Left lung (tissue), 10 donors: ENCODE data around the gene PRSS23. TPM values are rescaled to one million over a fixed set of nuclear protein-coding genes. Genes with fewer than 3 reads are reported as not detected.
A peak's percentile ranks its signal among the peaks of the same experiment; 100 is the strongest.

Source experiments
- ATAC-seq: fragments of 200-7000 bp; cut with Tn5 transposase; one replicate; pipeline ENCODE4 v1.9.1; 2020; ENCODE audit warnings: moderate library complexity
- DNase-seq, 4 donors: peaks; one replicate each; pipeline ENCODE4 v3.0.0-alpha.2; 2013 to 2020
- H3K27ac ChIP-seq, 2 donors: fragments of 200-600 bp; sonication (generic) in 1 of 2; one replicate each; pipeline versions ENCODE4 v1.5.0 to v1.8.0; 2020 to 2021
- H3K27me3 ChIP-seq, 2 donors: fragments of 200-600 bp; sonication (generic) in 1 of 2; one replicate each; pipeline versions ENCODE4 v1.5.0 to v1.8.0; 2020 to 2021
- H3K36me3 ChIP-seq, 2 donors: fragments of 200-600 bp; sonication (generic) in 1 of 2; one replicate each; pipeline versions ENCODE4 v1.5.0 to v1.8.0; 2020 to 2021
- H3K4me1 ChIP-seq, 2 donors: fragments of 200-600 bp; one replicate each; pipeline ENCODE4 v1.8.0; 2021
- H3K4me3 ChIP-seq, 2 donors: fragments of 200-600 bp; sonication (generic) in 1 of 2; one replicate each; pipeline versions ENCODE4 v1.5.0 to v1.8.0; 2020 to 2021; ENCODE audit warnings: mild to moderate bottlenecking in 1 of 2
- H3K9me3 ChIP-seq, 2 donors: fragments of 200-600 bp; sonication (generic) in 1 of 2; one replicate each; pipeline versions ENCODE4 v1.5.0 to v1.8.0; 2020 to 2021
- intact Hi-C, 2 donors: fragments of 100-400 bp; cut with DNase I; formaldehyde crosslinking; loops; one replicate each; pipeline versions ENCODE4 v1.11.2 to v1.14.2; 2022
- polyA plus RNA-seq, 6 donors: library from polyadenylated mRNA; unstranded; fragments of 120-200 nt; gene quantifications; one replicate each; pipeline ENCODE4 v1.2.1, GENCODE V29; 2013; ENCODE audit not compliant: insufficient read length in 6 of 6
- total RNA-seq, 2 donors: library from RNA; stranded (reverse); fragmentation: NEBNext Ultra II Directional; extraction: Animal tissue kit (Norgen Biotek cat#: 25700); gene quantifications; one replicate each; pipeline ENCODE4 v1.2.1, GENCODE V29; 2021
- TF ChIP-seq, protein P1 (sequence below), 2 donors: fragments of 200-600 bp; sonication (generic) in 1 of 2; IDR thresholded peaks; one replicate each; pipeline versions ENCODE4 v1.5.0 to v1.8.0; 2021; ENCODE audit warnings: antibody characterized with exemption in 2 of 2
- donor health status: DM: no; HTN: yes; CAD: no.
- donor health status: DM: no; HTN: no; CAD: no.

Gene PRSS23
- total and polyA plus RNA-seq, 8 donors = 62.9 to 149 (median 74.9) TPM

DNA sequence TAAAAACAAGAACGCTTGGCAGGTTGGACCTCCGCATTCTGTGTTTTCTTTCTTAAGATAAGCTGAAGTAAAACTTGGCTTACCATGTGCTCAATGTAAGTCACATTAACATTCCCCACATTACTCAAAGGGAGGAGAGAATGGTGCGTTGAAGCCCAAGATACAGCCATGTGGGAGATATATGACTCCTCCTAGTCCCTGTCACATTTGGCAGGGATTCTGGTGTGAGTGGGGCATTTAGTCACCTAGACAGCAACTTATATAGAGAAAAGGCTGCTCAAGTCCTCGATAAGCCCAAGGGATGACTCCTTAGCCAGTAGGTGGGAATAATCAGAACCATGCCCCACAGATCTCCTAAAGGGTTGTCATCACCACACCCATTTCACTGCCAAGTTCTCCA, 4.6 kb downstream of the PRSS23 start:
- intact Hi-C loops = no loop called here
- Histone ChIP-seq H3K9me3 (no peaks in the 10 kb centered on the region), H3K4me3 (no peak overlapping the region), H3K4me1 (peaks cover 17 to 26% of the 10 kb centered on the region in 2 donors), H3K36me3 (peaks cover 0 to 8% of the 10 kb centered on the region in 2 donors), H3K27ac (peak overlapping the region in 1 of 2 donors; percentile 39), H3K27me3 (peaks cover 0 to 30% of the 10 kb centered on the region in 2 donors)
- DNase-seq (no peak), ATAC-seq (no peak)
- TF ChIP-seq, protein P1, sequence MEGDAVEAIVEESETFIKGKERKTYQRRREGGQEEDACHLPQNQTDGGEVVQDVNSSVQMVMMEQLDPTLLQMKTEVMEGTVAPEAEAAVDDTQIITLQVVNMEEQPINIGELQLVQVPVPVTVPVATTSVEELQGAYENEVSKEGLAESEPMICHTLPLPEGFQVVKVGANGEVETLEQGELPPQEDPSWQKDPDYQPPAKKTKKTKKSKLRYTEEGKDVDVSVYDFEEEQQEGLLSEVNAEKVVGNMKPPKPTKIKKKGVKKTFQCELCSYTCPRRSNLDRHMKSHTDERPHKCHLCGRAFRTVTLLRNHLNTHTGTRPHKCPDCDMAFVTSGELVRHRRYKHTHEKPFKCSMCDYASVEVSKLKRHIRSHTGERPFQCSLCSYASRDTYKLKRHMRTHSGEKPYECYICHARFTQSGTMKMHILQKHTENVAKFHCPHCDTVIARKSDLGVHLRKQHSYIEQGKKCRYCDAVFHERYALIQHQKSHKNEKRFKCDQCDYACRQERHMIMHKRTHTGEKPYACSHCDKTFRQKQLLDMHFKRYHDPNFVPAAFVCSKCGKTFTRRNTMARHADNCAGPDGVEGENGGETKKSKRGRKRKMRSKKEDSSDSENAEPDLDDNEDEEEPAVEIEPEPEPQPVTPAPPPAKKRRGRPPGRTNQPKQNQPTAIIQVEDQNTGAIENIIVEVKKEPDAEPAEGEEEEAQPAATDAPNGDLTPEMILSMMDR (IDR thresholded peaks at IDR 0.05) = no peak

DNA sequence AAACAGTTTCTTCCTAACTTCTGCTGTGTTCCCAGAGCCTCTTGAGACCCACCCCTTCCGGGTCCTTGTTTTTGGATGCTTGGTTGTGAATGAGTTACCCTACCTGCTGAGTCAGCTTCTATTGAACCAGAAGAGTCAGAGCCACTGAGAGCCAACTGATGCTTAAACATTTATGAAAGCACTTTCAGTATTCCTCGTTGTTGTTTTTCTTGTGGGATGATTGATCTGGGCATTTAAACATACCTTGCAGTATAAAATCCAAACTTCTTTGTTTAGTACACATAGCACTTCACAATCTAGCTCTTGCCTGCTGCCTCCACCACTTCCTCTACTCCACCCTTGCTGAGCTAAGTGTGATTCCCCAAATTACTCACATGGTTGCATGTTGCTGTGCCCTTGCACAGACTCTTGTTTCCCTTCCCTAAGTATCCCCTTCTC, 5.5 kb downstream of the PRSS23 start:
- TF ChIP-seq, protein P1 (IDR thresholded peaks at IDR 0.05) = no peak
- H3K4me3 ChIP-seq = no peak overlapping the region
- H3K4me1 ChIP-seq = peaks cover 16 to 20% of the 10 kb centered on the region in 2 donors
- ATAC-seq = peak; percentile 48
- intact Hi-C loops = no loop called here
- H3K27me3 ChIP-seq = peaks cover 0 to 20% of the 10 kb centered on the region in 2 donors
- DNase-seq = no peak
- peaks cover 0 to 8% of the 10 kb centered on the region in 2 donors for H3K36me3 ChIP-seq
- H3K9me3 ChIP-seq = no peaks in the 10 kb centered on the region
- peak overlapping the region in 1 of 2 donors; percentile 39 for H3K27ac ChIP-seq

DNA sequence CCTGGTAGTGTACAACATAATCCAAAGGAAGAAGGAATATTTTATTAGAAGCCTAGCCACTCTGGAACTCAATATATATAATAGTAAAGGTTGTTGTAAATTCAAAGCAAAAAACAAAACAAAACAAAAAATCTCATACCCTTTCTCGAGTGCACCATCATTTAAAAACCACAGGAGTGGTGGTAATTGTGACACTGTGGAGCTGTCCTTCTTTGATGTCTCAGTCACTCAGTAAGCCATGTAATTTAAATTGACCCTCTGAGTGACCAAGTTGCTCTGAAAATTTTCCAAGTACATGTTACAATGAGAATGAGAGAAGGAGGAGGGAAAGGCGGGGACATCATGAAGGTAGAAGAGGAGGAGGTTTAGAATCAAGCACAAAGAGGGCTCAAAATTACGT, 6.6 kb downstream of the PRSS23 start:
- intact Hi-C loops = no loop called here
- Histone ChIP-seq H3K9me3 (no peaks in the 10 kb centered on the region), H3K36me3 (peaks cover 0 to 8% of the 10 kb centered on the region in 2 donors), H3K27me3 (peaks cover 0 to 10% of the 10 kb centered on the region in 2 donors), H3K4me1 (peaks cover 12 to 17% of the 10 kb centered on the region in 2 donors), H3K27ac (no peak overlapping the region), H3K4me3 (no peak overlapping the region)
- TF ChIP-seq, protein P1 (IDR thresholded peaks at IDR 0.05) = no peak
- ATAC-seq = no peak
- no peak for DNase-seq

DNA sequence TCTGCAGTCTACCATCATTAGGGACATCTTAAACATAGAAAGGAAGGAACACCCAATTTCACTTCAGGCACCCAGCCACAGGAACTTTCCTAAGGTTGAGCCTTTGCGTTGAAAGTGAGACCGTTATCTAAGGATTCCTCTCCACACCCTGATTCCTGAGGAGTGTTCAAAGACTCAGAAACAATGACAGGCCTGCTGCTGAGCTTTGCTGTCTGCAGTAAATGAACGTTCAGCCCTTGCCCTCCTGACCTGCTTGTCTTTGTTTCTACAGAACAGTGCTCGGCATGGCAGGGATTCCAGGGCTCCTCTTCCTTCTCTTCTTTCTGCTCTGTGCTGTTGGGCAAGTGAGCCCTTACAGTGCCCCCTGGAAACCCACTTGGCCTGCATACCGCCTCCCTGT, 7.0 kb downstream of the PRSS23 start:
- H3K4me3 ChIP-seq = no peak overlapping the region
- peaks cover 11 to 17% of the 10 kb centered on the region in 2 donors for H3K4me1 ChIP-seq
- H3K27ac ChIP-seq = no peak overlapping the region
- ATAC-seq (no peak), DNase-seq (no peak)
- H3K36me3 ChIP-seq = peaks cover 0 to 8% of the 10 kb centered on the region in 2 donors
- TF ChIP-seq, protein P1 (IDR thresholded peaks at IDR 0.05) = no peak
- H3K9me3 ChIP-seq = no peaks in the 10 kb centered on the region
- intact Hi-C loops = no loop called here
- H3K27me3 ChIP-seq = peaks cover 0 to 5% of the 10 kb centered on the region in 2 donors

DNA sequence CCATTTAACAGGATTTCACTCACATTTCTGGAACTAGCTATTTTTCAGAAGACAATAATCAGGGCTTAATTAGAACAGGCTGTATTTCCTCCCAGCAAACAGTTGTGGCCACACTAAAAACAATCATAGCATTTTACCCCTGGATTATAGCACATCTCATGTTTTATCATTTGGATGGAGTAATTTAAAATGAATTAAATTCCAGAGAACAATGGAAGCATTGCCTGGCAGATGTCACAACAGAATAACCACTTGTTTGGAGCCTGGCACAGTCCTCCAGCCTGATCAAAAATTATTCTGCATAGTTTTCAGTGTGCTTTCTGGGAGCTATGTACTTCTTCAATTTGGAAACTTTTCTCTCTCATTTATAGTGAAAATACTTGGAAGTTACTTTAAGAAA, 9.2 kb downstream of the PRSS23 start:
- Histone ChIP-seq H3K27ac (no peak overlapping the region), H3K9me3 (no peaks in the 10 kb centered on the region), H3K4me1 (peaks cover 3 to 13% of the 10 kb centered on the region in 2 donors), H3K4me3 (no peak overlapping the region), H3K27me3 (no peaks in the 10 kb centered on the region), H3K36me3 (peaks cover 0 to 8% of the 10 kb centered on the region in 2 donors)
- TF ChIP-seq, protein P1 (IDR thresholded peaks at IDR 0.05) = no peak
- intact Hi-C loops = no loop called here
- ATAC-seq (no peak), DNase-seq (no peak)
